Fibroblast of skin of back (primary cell): ENCODE results near the gene TSFM.
"Not testable (repeated sequence)": the region's sequence is repeated elsewhere in the genome, so short reads cannot be mapped to it uniquely, and the experiment has no call there.

Experiments
- DNase-seq: peaks from one replicate; pipeline ENCODE4 v3.0.0-alpha.2; 2013

TSFM gene

DNA sequence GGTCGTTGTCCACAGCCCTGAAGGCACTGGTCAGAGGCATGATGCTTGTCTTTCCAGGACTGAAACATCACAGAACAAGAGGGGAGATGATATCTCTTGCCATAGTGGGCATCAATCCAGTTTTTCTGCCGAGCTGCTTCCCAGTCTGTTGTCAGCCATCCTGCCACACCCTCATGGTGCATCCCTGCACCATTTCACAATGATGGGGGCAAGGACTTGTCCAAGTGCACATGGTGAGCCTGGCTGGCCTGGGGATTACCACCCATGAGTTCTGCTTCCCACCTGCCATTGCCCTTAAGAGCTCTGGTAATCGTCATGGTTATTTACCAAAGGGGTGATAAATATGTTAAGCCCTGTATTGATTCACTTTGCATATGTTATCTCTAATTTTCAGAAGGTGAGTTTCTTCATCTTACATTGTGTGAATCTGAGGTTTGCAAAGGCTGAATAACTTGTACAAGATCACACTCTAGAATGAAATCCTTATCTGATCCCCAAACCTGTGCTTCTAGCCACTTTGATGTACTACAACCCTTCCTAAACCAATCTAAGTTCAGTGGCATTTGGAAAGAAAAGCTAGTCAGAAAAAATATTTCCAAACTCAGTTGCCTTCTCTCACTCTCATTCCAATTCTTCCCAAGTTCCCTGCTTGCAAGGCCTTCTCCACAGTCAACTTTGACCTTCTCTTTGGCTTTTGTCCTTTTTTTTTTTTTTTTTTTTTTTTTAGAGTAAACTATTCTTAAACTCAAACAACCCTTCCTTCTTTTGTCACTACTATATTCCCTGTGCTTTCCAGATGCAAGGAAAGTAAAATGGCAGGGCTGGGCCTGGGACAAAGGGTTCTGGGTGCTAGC lies 33.6 kb downstream of the TSFM start:
- DNase-seq, result no peak

DNA sequence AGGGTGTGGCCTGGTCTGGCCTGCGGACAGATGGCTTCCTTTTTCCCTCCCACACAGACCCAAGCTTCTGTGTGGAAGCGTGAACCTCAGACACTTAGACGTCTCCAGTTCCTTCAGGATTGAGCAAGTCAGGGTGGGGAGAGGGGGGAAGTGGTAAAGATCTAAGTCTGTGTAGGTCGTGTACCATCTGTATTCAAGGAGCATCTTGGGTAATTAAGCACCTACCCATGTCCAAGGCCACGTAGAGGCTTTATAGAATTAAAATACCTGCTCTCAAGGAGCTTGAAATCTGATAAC lies 34.2 kb downstream of the TSFM start:
- no peak for DNase-seq

DNA sequence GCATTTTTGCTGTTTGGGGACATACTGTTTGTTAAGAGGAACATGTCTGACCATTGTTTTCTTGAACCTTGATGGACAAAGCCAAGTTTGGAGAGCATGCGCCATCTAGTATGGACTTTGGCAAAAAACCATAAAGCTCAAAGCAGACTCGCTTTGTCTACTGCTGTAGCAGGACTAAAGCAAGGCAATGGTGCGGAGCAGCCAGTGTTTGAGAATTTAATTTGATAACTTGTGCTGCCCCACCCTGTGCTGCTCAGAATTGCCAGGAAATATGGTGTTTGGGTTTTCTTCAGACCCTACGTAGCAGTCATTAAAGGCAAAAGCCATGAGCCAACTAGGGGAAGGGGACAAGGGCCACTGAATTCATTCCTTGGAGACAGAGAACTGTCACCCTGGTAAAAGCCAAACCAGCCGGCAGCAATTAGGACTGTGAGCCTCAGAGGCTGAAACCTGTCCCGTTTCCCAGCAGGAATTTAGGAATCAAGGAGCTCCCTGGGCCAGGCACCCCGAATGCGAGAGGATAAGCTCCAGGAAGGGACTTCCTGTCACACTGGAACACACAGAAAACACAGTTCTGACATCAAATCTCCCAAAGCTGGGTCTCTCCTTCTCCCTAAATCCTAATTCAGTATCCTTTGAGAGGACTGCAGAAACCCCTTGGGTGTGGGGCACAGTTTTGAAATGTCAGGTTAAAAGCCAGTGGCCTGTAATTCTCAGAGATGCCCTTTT lies 34.8 kb downstream of the TSFM start:
- no peak for DNase-seq

DNA sequence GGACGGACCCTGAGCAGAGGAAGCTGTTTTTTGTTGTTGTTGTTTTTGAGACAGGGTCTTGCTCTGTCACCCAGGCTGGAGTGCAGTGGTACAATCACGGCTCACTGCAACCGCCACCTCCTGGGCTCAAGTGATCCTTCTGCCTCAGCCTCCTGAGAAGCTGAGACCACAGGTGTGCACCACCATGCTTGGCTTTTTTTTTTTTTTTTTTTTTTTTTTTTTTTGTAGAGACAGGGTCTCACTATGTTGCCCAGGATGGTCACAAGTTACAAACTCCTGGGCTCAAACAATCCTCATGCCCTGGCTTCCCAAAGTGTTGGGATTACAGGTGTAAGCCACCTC lies 35.4 kb downstream of the TSFM start:
- DNase-seq, result not testable (repeated sequence)

DNA sequence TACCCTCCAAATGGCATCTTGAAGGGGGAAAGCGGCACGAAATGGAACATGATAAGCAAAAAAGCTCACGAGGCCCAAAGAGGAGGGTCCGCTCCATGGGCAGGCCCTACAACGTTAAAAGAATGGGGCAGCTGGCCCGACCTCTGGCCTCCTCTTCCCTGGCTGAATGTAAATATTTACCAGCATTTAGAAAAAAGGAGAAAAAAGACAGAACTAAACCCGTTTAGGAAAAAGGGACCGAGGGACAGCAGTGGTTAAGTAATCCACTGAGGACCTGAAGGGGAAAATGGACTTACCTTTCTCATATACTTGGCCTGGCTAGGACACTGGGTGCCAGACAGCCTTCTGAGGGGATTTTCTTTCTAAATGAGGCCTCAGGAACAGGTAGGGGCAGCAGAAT lies 37.5 kb downstream of the TSFM start:
- not testable (repeated sequence) for DNase-seq

DNA sequence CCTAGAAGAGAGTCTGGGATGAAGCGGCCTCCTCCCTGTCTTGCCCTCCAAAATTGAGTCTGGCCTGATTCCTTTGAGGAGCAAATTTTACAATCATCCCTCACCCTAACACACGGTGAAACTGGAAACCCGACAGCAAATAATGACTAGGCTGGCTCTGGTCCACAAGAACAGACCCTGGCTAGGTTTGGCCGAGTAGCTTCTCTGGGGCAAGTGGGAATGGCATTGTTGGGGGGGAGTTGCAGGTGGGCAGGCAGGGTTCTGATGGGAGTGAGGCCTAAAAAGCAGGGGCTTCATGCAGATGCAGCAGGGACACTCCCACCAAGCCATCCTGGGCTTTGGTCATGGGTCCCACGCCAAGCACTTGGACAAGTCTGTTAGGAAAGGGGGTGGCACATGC lies 38.4 kb downstream of the TSFM start:
- DNase-seq, result not testable (repeated sequence)

DNA sequence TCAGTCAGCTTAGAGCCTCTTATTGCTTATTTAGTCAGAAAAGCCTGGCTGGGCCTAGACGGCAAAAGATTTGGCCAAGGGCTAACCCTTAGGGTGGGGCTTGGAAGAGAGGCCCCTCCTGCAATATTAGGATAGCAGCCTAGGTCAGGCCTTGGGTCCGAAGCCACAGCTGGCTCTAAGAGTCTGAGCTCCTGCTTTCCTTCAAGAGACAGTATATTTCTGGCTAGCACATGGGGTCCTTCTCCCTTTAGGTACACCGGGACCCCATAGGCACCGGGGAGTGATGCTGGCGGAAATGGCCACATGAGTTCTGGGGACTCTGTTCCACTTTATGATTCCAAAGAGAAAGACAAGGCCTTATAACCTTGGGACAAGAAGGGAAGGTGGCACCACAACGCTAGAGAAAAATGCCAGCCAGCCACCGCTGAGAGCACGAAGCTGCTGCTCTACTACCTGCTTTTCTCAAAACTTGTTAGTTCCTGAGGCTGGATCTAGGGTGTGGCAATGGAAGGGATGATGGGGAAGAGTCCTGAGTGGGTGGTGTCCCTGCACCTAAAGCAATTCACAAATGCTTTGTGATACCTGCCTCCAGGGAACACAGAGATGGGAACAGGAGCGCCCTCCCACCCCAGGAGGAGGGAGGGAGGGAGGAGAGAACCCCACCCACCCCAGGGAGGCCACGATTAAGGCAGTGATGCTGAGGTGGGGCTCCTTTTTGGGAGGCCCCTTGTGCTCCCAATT lies 39.1 kb downstream of the TSFM start:
- DNase-seq, result no peak

DNA sequence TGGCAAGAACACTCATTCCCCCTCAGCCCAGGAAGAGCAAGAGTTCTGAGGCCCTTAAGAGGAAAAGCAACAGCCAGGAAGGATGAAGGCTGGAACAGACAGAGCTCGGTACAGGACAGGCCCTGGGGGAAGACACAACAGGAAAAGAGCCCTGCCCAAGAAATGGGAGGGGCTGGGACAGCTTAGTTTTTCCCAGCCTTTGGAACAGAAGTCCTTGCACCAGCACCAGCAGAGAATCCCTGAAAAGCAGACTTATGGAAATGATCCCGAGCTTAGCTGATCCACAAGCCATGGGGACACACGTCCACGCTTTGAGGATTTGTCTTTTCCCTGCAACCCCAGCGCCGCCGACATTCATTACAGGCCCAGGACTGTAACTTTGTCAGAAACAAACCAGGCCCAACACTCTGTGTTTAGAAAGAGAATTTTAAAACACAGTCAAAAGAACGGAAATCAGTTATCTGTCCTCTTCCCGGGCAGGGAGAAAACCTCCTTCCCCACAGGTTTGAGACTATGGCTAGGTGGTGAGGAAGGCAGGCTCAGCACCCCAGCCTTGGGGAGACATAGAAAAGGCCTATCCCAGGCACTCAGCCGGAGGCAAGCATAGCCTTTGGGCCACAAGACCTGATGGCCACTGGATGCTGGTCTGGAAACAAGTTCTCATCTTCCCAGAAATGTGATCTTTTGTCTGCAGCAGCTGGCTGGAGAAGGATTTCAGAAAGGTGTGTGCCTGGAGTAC lies 40.0 kb downstream of the TSFM start:
- DNase-seq, result no peak

DNA sequence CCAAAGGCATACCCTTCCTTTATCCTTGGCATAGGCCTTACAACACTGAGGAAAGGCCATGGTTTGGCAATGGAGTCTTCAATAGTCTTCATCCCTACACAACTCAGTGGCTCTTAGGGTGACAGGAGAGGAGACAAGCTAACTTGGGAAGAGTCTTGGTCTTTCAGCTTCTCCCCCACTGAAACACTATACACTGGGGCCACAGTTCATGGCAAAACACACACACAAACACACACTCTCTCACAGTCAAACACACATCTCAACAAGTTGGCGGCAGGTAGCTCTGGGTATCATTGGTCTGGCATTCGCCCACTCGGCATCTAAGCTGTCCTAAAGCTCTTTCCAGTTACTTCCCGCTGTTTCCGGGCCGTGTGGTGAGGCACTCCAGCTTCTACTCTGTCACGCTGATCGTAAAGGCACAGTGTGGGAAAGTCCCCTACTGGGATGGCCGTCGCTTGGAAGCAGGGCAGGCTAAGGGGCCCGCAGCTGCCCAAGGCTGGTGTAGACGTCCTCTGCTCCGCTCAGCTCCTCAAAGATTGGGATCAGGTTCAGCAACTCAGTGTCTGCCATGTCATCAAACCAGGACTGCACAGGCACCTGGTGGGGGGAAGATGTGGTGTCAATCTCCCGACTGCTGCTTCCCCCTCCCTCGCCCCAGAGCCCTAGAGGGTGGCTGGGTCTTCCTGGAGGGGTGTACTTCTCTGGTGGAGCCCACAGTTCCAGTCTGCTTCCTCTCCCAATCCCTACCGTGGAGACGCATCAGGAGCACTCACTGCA lies 40.7 kb downstream of the TSFM start:
- DNase-seq, result no peak

DNA sequence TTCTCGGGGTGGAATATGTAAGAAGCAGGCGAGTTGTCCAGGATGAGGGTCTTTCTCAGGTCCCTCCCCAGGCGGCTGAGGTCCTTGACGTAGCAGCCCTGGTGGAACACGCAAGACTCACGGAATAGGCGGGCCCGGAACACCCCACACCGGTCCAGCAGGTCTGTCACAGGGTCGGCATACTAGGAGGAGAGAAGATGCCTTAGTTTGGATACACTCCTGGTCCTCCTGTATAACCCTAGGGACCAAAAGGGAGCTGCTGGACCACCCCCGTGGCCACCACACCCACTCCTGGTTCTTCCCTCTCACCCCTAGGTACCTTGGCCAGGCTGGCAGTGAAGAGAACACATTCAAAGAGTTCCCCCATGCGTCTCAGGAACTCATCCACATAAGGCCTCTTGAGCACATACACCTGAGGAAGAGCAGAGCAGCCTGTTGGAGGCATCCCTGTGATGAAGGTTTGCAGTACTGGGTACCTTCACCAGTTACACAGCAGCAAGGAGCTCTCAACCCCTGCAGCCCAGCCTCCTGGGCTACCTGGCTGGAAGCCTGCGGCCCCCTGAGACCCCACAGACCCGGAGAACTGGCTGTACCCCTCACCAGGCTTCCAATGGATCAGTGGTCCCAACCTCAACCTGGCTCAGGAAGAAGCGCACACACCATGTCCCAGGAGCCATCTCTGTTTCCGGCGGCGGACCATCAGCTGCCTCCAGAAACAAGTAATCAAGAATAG lies 41.5 kb downstream of the TSFM start:
- no peak for DNase-seq

DNA sequence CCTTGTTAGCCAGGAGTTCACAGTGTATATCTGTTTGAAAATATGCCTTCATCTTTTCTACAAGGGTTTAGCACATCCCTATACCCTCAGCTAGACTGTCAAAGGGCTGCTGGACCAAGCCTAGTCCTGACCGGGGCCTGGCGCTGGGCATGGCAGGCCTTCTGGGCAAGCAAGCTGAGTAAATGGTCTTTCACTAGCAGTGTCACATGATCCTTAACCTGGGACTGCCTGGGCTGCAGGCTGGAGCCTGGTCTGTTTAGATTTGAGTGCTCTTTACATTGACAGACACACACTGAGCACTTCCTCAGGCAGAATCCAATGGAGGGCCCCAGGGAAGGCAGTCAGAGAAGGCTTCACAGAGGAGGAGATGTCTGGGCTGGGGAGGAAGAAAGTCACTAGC lies 42.9 kb downstream of the TSFM start:
- DNase-seq, result no peak

DNA sequence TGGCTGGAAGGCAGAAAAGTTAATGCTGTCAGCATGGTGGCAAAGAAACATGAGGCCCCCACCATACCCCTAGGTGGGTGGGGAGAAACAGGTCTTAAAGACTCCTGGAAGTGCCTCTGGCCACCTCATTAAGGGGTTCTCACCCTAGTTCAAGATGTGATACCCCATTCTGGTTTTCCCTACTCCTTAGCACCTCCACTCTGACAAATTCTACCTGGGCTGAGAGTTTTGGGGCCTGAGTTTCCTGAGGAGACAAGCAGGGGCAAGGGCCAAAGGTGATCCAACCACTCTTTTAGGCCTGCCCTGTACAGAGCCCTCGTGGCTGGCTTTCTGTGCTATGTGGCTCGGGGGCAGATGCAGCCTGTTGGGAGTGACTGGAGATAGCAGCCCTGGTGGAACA lies 43.8 kb downstream of the TSFM start:
- no peak for DNase-seq

DNA sequence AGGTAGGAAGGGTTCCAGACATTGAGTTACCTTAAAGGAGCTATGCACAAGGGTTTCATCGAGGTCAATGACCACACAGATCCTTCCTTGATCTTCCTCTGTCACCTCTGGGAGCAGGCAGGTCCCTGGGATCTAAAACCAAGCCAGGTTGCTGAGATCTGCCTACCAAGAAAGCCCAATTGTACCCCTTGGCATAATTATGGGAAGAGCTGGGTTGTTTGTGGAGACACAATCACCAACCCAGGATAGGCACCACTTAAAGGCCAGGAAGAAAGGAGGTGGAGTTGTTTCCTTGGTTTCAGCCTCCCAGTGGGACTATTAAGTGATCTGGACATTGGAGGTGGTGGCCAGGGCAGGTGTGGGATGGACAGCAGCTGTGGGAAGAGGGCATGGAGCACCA lies 44.4 kb downstream of the TSFM start:
- DNase-seq, result no peak

DNA sequence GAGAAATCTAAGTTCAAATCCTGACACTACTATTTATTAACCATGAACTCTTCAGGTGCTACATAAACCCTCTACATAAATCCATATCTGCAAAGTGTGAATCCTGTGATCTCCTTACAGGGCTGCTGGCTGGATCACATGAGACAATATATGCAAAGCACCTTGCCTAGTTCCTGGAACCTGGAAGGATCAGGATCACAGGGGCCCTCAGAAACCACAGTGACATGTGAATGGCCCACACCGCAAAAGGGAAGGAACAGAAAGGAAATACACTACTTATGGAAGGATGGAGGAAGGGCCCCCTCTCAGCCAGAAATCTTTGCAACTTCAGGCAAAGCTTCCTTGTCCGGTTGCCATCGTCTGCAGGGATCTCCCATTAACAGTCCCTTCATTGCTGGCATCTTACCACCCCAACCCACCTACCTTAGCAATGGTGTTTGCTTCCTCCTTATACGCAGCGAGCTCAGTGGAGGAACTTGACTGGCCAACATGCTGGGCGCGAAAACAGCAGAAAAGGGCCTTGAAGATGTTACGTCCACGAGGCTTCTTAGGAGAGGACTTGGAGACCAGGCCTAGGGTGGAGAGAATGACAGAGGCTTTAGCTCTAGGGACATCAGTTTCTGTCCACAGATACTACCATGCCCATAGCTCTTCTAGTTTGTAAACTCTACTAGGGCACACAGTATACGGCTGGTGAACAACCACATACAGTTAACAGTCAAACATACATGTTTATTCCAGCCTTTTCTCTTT lies 46.6 kb downstream of the TSFM start:
- DNase-seq, result no peak

DNA sequence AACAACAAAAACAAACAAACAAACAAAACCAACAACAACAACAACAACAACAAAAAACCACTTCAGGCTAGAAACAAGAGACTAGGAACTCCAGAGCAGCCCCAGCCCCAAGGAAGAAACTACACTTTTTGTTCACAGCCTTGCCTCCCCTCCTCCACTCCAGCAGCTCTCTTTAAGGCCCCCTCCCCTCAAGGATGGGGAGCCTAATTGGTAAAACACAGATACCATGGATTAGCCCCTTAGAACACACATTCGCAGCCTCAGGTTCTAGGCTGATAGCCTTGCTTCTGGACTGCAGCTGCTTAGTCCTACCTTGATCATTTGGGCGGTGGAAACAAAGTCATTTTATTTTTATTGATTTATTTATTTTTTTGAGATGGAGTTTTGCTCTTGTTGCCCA lies 47.8 kb downstream of the TSFM start:
- DNase-seq, result no peak

DNA sequence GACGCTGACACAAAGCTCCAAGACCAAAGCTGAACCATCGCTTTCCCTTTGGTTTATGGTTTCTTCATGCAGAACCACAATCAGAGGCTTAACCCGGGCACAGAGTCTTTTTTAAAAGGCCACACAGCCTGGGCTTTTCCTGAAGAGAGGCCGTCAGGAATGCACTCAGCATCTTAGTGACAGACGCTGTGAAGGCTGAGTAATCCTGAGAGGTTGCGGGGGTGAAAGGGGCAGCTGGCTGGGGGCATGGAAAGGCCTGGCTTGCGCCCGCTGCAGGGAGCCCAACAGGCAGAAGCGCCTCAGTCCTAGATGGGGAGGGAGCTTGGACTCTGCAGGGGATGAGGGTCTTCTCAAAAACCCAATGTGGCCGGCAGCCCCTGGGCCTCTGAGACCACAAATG lies 50.4 kb downstream of the TSFM start:
- peak; percentile 50 for DNase-seq

DNA sequence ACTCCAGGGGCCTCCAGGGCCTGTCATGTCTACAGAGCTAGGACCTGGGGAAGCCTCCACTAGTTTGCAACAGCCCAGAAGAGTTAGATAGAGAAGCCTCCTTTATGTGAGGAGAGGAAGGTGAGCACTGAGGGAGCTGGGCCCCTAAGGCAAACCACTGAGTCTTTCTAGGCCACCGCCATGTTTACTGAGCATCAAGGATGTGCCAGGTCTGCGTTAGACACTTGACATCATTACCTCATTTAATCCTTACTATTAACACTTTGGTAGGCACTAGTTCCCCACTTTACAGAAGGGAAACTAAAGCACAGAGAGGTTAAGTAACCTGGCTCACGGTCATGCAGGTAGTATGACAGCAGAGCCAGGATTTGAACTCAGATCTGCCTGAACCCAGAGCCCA lies 51.1 kb downstream of the TSFM start:
- no peak for DNase-seq

DNA sequence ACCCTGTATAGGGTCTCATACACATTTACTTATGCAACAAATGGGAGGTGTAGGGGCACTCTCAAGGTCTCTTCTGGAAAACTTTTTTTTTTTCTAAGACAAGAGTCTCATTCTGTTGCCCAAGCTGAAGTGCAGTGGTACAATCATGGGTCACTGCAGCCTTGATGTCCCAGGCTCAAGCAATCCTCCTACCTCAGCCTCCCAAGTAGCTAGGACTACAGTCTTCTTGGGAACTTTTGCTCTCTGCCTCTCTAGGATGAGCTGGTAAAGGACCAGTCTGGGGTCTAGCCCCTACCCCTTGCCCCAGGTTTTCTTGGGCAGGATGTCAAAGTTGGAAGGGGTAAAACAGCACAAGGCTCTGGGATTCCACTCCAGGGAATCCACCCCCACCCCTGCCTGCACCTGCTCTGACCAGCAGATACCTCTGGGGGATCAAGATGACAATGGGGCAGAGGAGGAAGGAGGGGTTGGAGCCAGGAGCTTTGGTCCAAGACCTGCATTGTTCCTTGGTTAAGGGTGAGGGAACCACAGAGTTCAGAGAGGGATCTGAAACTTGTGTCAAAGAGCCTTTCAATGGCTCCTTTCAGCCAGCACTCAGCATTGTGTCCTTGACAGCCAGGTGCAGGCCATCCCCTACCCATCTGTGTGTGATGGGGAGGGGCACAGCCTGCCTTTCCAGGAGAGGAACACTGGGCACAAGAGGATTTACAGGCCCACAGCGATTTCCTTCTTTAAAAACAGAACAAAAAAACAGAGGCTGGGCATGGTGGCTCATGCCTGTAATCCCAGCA lies 51.7 kb downstream of the TSFM start:
- DNase-seq, result no peak

DNA sequence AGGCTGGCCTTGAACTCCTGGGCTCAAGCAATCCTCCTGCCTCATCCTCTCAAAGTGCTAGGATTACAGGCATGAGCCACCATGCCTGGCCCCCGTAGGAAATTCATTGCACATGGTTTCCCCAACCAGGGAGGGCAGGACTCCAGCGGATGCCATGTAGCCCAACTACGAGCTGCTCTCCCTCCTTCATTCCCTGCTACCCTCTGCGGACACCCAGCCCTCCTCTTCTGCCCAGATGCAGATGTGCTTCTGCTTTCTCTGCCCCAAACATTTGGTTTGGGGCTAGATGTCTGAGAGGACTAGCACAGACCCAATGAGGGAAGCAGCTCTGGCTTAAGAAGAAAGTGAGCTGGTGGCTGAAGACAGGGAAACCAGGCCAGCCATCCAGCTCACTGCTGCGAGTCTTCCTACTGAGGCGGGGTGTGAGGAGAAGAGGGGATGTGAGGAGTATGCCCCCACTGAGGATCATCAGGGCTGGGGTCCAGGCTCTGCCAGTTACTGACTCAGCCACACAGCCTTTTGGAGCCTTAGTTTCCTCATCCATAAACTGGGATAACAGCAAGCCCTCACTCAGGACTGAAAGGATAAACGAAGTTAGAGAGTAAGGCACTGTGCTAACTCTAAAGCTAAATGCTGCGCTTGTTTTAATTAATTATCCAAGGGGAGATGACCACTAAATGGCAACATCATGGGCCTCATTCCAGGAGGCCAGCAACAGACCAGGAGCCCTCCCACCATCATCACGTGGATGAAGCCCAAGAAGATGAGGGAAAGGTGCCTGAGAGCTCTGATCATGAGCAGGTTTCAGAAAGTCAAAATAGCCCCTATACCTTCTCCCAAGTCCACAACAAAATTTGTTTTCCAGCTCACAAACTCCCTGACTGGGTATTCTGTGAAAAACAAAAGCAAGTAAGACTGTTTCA lies 53.0 kb downstream of the TSFM start:
- no peak for DNase-seq
